Subcutaneous adipose tissue (tissue), 4 donors: ENCODE results near the gene KIFAP3. TPM values are rescaled to one million over a fixed set of nuclear protein-coding genes. Genes with fewer than 3 reads are reported as not detected.

Experiments used
- CTCF ChIP-seq: fragments of 450-650 bp; IDR thresholded peaks from one replicate; pipeline ENCODE4 v1.5.1; 2016; ENCODE audit warnings: low read depth, mild to moderate bottlenecking, control low read depth, antibody characterized with exemption, moderate library complexity
- total RNA-seq, 4 donors: library from RNA; depleted of rRNA; stranded (reverse); fragments of >200 nt; gene quantifications; one replicate each; pipeline ENCODE4 v1.1.0, GENCODE V29; 2016

Gene KIFAP3
- total RNA-seq, 4 donors from 2014 or later = 23.4 to 35.2 (median 30.4) TPM

- no peak for TF ChIP-seq CTCF
These were observed 88.7 kb downstream of the KIFAP3 start for GRCh38 chr1:169985757-169986156.

GRCh38 chr1:169974067-169974466 lies 100.4 kb downstream of the KIFAP3 start:
- TF ChIP-seq CTCF = no peak

GRCh38 chr1:169970114-169970513 lies 104.4 kb downstream of the KIFAP3 start:
- no peak for TF ChIP-seq CTCF

GRCh38 chr1:169968174-169968573 lies 106.3 kb downstream of the KIFAP3 start:
- TF ChIP-seq CTCF = no peak

GRCh38 chr1:169964206-169964605 lies 110.3 kb downstream of the KIFAP3 start:
- no peak for TF ChIP-seq CTCF

GRCh38 chr1:169959686-169960085 lies 114.8 kb downstream of the KIFAP3 start:
- no peak for TF ChIP-seq CTCF

GRCh38 chr1:169958987-169959386 lies 115.5 kb downstream of the KIFAP3 start:
- TF ChIP-seq CTCF = no peak
